ENCODE measurements around the gene DCXR.

DCXR gene

DNA sequence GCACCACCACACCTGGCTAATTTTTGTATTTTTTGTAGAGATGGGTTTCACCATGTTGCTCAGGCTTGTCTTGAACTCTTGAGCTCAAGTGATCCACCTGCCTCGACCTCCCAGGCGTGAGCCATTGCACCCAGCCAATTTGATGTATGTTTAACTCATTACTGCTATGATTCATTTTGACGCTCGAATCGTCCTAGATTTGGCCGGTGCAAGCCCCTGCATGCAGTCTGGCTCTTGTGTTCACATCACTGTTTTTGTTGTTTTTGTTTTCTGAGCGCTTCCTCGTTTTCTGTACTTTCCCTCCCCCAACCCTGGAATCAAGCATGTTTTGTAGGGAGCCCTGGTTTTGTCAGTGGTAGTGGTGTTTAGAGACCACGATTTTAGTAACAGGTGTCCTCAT lies 35.9 kb upstream of the DCXR start:
- DNase-seq, result no peak

GRCh38 chr17:82072827-82073226 lies 35.3 kb upstream of the DCXR start:
- no peak for DNase-seq

DNA sequence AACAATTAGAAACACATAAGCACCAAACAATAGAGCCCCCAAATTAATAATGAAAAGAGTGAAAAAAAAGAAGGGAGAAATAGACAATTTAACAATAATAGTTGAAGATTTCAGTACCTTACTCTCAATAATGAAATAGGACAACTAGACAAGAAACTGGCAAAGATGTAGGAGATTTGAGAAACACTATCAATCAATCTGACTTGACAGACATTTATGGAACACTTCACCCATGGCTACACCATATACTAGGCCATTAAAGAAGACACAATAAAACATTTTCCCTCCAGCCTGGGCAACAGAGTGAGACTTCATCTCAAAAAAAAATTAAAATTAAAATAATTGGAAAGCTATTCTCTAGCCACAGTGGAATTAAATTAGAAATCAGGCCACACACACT lies 33.1 kb upstream of the DCXR start:
- no peak for DNase-seq

DNA sequence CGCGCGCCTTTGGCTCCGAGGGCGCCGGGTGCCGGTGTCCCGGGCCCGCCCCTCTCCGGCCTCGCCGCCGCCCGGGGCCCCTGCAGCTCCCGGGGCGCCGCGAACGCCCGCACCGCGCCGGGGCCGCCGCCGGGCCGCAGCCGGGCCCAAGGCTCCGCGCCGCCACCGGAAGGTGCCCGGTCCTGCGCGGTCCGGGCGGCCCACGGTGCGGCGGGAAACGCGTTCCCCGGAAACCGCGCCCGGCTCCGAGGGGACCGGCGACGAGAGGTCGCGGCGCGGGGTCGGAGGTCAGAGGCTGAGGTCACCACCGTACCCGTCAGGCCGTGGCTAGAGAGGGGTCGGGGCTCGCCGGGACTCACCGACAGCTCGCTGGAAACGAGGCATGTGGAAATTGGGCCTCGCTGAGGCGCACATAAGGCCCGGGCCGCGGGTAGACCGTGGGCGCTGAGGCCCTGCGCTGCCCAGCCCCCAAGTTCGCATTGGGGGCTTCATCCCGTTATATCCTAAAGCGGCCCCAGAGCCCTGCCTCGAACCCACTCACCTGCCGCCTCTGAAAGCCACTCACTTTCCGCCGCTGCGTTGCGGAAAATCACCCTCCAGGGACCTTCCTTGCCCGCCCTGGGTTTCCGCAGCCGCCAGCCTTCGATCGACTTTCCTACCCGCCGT lies 28.3 kb upstream of the DCXR start, which contains the start of gene DUS1L:
Gene DUS1L, minus strand, starts transcription at position 167 of the 666 bp plus-strand sequence. CDS start 745 bp downstream, outside the sequence.
- peak in 43 of 58 donors; percentile 13 to 63 (median 38) for DNase-seq

GRCh38 chr17:82065193-82065637 lies 27.7 kb upstream of the DCXR start:
- peak in 2 of 58 donors; percentile 38 to 56 for DNase-seq

GRCh38 chr17:82064433-82065192 lies 27.1 kb upstream of the DCXR start:
- no peak for DNase-seq

GRCh38 chr17:82063424-82064415 lies 26.2 kb upstream of the DCXR start:
- DNase-seq, result no peak

- no peak for DNase-seq
These were observed 25.5 kb upstream of the DCXR start for GRCh38 chr17:82062984-82063368.

DNA sequence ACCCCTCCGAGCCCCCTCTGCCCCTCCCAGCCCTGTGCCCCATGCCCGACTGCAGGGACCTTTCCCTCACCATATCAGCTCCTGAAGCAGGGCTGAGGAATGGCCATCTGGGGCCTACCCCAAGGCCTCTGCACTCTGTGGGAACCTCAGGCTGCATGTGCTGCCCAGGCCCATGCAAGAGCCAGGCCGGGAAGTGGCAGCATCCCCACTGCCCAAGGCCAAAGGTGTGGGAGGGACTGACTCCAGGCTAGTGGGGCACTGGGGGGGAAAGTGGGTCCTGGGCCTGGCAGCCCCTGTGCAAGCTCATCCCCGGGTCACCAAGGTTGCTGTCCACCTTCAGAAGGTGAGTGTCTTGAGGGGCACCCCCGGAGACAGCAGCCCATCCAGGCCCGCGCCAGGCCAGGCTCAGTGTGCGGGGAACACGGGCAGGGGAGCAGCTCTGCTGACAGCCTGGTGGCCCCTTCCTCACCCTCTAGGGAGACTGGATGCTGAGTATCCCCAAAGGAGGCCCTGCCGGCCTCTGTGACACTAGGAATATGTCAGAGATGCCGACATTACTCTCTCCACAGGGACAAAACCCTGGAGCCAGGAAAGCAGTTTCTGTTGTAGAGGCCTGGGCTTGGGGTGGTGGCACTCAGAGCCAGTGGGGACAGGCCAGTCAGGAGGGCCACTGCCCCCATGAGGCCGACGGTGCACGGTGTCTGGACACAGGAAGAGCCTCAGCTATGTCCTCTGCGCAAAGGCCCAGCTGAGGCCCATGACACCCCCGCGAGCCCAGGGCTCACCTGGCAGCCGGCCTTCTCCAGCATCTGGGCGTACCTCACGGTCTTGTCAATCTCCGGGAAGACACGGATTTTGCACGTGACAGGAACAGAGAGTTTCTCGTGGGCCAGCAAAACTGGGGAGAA lies 24.8 kb upstream of the DCXR start:
- no peak for DNase-seq

- no peak for DNase-seq
These were observed 23.8 kb upstream of the DCXR start for GRCh38 chr17:82061047-82061925.

DNA sequence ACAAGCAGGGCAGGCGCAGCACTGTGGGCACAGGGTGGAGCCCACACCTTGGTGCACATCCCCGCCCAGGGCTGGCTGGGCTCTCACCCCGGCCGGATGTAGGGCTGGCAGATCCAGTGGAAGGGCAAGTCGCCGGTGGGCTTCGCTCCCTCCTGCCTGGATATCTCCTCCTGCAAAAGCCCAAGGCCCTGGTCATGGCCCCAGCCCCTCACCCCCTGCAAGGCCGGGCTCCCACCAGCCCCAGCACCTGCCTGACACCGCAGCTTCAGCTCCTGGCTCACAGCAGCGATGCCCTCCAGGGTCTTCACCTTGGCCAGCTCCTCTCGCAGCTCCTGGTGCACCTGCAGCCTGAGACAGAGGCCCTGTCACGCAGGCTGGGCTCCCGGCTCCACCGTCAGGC lies 23.1 kb upstream of the DCXR start:
- no peak for DNase-seq

DNA sequence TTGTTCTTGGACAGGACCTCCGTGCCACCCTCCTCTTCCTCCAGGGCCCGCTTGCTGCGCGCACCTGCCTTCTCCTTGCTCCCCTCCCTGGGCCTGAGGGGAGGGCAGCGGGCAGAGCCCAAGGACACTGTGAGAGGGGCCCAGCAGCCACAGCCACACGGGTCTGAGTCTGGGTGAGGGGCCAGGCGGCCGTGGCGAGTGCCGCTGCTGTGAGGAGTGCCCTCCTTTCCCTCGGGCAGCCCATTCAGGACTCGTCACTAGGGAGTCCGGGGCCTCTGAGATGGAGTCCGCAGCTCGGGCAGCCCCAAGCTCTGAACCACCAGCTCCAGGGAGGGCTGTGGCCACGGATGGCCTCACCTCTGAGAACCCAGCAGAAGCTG lies 22.5 kb upstream of the DCXR start:
- DNase-seq, result no peak

- DNase-seq, result no peak
These were observed 21.9 kb upstream of the DCXR start for GRCh38 chr17:82059272-82060000.

- DNase-seq, result no peak
These were observed 21.4 kb upstream of the DCXR start for GRCh38 chr17:82058855-82059249.

DNA sequence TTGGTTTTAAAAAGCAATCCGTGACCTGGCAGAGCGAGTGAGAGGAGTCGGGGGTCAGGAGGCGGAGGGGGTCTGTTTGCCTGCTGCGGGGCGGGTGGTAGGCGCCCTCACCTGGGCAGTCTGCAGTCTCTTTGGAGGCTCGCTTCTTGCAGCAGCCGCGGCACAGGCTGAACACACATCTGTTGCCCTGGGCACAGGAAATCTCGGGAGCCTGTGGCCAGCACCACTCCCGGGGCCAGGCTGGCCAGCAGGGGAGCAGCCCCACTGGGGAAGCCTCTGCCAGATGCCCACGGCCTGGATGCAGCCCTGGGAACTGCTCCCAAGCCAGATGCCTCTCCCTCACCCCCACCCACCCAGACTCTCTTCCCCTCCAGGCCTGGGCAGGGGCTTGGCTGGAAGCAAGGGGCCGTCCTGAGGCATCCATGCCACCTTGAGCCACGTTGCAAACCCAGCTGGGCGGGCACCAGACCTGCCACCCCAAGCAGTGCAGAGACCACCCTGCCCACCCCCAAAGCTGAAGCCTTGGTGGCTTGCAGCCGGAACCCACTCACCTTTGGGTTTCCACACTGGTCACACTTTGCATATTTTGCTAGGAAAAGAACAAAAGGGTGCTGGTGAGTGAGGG lies 20.8 kb upstream of the DCXR start:
- no peak for DNase-seq

- no peak for DNase-seq
These were observed 19.5 kb upstream of the DCXR start for GRCh38 chr17:82056729-82057621.

Data from anterior cingulate cortex (tissue), 58 donors.